Lung microvascular endothelial cell (primary cell): ENCODE data around the gene CMSS1. TPM values are rescaled to one million over a fixed set of nuclear protein-coding genes. Genes with fewer than 3 reads are reported as not detected.

Experiments used
- DNase-seq, 2 donors: peaks; one replicate each; pipeline versions ENCODE4 v3.0.0 to v3.0.0-alpha.2; 2010; ENCODE audit warnings: low read depth in 2 of 2
- total RNA-seq: library from RNA; depleted of rRNA; stranded (reverse); fragments of >200 nt; gene quantifications from 2 replicates; pipeline ENCODE4 v1.2.1, GENCODE V29; 2014

CMSS1 gene
- total RNA-seq, result 3.0 and 5.4 TPM in 2 replicates

GRCh38 chr3:99817437-99818240 lies at the start of gene CMSS1:
CMSS1 (plus strand) TSS chr3:99817862.
- DNase-seq, result peak; percentile 94 to 95

DNA sequence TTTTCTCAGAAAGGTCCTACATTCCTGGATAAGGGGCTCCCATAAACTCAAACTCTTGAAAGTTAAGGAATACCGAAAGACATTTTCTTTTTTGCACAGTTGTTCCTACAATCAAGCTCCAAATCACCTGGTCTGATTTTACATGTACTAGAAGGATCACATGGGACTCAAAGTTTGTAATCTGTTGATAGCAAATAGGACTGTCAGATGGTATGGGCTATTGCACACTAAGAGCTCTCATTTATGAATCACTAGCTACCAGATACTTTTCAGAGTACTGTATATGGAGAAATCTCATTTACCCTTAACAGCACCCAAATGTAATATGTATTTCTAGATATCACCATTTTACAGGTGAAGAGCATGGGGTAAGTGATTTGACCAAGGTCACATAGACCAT lies 49.5 kb upstream of the CMSS1 start:
- no peak for DNase-seq

GRCh38 chr3:99768808-99769501 lies 48.7 kb upstream of the CMSS1 start:
- no peak for DNase-seq

GRCh38 chr3:99772171-99772570 lies 45.5 kb upstream of the CMSS1 start:
- DNase-seq, result no peak

DNA sequence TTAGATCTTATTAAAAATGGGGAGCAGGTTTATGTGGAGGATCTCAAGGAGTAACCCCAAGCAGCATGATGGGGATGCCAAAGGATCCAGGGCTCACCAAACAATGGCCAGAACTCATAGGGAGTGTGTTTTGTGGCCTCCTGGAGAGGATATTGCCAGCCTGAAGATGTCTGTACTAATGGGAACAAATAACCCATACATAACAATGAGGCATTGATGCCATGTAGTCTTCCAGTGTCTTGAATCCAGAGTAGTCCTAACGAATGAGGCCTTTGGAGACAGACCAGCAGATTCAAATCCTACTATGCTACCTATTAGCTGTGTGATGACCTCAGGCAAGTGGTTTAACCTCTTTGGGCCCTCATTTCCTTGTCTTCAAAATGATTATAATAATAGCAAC lies 45.0 kb upstream of the CMSS1 start:
- DNase-seq, result no peak

GRCh38 chr3:99774467-99774866 lies 43.2 kb upstream of the CMSS1 start:
- DNase-seq, result peak in 1 of 2 donors; percentile 62

DNA sequence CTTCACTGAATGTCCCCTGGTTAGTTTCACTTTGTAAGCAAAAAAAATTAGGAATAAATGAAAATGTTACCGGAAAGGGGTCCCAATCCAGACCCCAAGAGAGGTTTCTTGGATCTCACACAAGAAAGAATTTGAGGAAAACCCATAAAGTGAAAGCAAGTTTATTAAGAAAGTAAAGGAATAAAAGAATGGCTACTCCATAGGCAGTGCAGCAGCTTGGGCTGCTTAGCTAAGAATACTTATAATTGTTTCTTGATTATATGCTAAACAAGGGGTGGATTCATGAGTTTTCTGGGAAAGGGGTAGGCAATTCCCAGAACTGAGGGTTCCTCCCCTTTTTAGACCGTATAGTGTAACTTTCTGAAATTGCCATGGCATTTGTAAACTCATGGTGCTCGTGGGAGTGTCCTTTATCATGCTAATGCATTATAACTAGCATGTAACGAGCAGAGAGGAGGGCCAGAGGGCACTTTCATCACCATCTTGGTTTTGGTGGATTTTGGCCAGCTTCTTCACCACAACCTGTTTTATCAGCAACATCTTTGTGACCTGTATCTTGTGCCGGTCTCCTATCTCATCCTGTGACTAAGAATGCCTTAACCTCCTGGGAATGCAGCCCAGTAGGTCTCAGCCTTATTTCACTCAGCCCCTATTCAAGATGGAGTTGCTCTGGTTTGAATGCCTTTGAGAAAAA lies 41.0 kb upstream of the CMSS1 start:
- no peak for DNase-seq

GRCh38 chr3:99777210-99777549 lies 40.5 kb upstream of the CMSS1 start:
- DNase-seq, result no peak

GRCh38 chr3:99777708-99778107 lies 40.0 kb upstream of the CMSS1 start:
- no peak for DNase-seq

- DNase-seq, result no peak
These were observed 36.9 kb upstream of the CMSS1 start for GRCh38 chr3:99780749-99781148.

DNA sequence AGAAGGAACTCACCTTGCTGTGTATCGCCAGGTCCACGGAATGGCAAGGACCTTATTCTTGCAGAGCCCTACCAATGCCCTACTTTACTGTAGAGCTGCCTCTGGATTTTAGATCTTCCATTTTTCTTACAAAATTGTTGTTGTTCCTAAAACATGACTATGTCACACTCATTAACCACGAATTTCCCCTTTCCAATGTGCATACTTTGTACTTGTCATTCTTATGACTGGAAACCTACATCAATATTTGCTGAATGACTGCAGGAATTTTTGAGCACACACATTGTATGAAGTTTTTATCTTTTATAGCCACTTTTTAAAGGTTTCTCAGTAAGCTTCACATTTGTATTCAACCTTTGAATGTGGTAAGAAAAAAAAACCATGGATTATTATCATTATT lies 35.9 kb upstream of the CMSS1 start:
- no peak for DNase-seq

GRCh38 chr3:99783011-99783573 lies 34.6 kb upstream of the CMSS1 start:
- no peak for DNase-seq

GRCh38 chr3:99789011-99789721 lies 28.5 kb upstream of the CMSS1 start:
- DNase-seq, result peak; percentile 68 to 72

DNA sequence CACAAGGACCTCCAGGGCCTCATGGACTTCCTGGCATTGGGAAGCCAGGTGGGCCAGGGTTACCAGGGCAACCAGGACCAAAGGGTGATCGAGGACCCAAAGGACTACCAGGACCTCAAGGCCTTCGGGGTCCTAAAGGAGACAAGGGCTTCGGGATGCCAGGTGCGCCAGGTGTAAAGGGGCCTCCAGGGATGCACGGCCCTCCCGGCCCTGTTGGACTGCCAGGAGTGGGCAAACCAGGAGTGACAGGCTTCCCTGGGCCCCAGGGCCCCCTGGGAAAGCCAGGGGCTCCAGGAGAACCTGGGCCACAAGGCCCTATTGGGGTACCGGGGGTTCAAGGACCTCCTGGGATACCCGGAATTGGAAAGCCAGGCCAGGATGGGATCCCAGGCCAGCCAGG lies 23.2 kb upstream of the CMSS1 start:
- DNase-seq, result no peak

DNA sequence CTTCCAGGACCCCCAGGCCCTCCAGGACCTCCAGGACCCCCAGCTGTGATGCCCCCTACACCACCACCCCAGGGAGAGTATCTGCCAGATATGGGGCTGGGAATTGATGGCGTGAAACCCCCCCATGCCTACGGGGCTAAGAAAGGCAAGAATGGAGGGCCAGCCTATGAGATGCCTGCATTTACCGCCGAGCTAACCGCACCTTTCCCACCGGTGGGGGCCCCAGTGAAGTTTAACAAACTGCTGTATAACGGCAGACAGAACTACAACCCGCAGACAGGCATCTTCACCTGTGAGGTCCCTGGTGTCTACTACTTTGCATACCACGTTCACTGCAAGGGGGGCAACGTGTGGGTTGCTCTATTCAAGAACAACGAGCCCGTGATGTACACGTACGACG lies 22.1 kb upstream of the CMSS1 start:
- no peak for DNase-seq

DNA sequence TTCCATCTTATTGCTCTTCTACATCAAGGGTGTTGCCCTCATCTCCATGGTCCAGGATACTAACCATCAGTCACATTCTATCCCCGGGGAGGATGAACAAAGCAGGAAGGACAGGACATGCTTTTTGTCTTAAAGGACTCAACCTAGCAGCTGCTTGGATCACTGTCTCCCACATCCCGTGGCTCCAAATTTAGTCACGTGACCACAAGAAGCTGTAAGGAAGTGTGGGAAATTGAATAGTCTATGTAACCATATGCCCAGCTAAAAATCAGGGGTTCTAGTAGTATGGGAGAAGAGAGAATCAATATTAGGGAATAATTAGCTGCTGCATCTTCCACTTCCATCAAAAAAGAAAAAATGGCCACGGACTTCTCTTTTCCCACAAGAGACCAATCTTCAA lies 18.2 kb upstream of the CMSS1 start:
- no peak for DNase-seq

GRCh38 chr3:99803297-99803696 lies 14.4 kb upstream of the CMSS1 start:
- no peak for DNase-seq

GRCh38 chr3:99805160-99805559 lies 12.5 kb upstream of the CMSS1 start:
- DNase-seq, result no peak

DNA sequence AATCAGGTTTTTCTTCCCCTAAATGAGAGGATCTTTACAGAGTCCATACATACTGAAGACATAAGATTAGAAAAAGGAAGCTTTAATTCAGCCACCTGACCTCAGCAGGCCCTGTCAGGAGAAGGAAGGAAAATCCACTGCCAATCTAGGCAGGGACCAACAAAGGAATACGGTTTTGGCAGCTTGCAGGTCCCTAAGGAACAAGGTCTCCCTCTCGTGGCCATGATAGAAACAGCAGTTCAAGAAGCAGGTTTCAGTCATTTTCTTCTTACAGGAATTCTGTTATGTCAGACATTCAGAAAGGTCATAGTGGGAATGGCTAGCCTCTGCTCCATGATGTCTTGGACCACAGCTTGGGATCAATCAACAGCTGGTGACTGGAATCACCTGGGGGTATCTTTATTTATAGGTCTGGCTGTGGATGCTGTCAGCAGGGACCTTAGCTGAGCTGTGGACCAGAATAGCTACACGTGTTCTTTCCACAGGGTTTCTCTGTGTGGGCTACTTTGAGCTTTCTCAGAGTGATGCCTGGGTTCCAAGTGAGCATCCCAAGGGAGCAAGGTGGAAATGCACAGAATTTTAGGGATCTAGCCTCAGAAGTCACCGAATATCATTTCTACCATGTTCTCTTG lies 9.4 kb upstream of the CMSS1 start:
- DNase-seq, result peak; percentile 72 to 85

DNA sequence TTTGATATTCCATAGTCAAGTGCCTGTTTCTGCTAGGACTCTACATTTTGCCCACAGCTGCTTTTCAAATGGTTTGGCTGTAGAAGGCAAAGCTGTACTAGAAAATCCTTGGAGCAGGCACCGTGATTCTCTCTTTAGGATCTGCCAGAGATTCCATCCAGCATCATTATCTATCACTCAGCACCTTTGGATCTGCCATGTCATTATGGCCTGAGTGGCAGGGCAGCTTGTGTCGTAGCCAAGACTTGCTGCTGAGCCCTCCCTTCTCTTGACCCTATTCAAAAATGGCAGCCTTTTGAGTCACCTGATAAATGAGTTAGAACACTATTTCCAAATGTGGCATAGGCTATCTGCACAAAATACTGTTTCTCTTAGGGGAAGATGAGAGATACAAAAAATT lies 8.1 kb upstream of the CMSS1 start:
- DNase-seq, result no peak

- DNase-seq, result no peak
These were observed 7.3 kb upstream of the CMSS1 start for GRCh38 chr3:99810403-99810802.
